SK-MEL-5 (cell line): ENCODE results near the gene PLCD3. TPM values are rescaled to one million over a fixed set of nuclear protein-coding genes. Genes with fewer than 3 reads are reported as not detected.
A peak's percentile ranks its signal among the peaks of the same experiment; 100 is the strongest.

Source experiments
- DNase-seq: peaks from one replicate; pipeline ENCODE4 v3.0.0-alpha.2; 2016; ENCODE audit warnings: low read depth, low spot score
- in situ Hi-C: cut with HindIII; loops from 2 replicates; pipeline ENCODE4 v1.10.0; 2016; ENCODE audit warnings: low sequenced_read_pairs, high pct_unique_total_duplicates, low pct_unique_long_range_greater_than_20kb
- small RNA-seq, 2 experiments: library from RNA; depleted of rRNA; stranded (forward); fragments of <200 nt; gene quantifications; one replicate each; pipeline ENCODE3, GENCODE V24; 2014
- total RNA-seq: library from RNA; depleted of rRNA; stranded (reverse); fragments of >200 nt; shearing (Covaris generic); gene quantifications from 2 replicates; pipeline ENCODE4 v1.2.3, GENCODE V29; 2014; rRNA removed

PLCD3 gene
- total RNA-seq, 1 experiment from 2014 or later = 4.0 TPM

- DNase-seq = no peak
- in situ Hi-C loops = no loop called here
Measured at GRCh38 chr17:45061606-45062205, 70.6 kb downstream of the PLCD3 start.

- peak; percentile 100 for DNase-seq
- in situ Hi-C loops = no loop called here
Measured at GRCh38 chr17:45060797-45061605, 71.3 kb downstream of the PLCD3 start, which contains the start of gene NMT1. NMT1 (plus strand) TSS chr17:45061317; CDS start chr17:45061330, 13 bp downstream.

GRCh38 chr17:45060382-45060796 is 71.9 kb downstream of the PLCD3 start:
- in situ Hi-C loops = no loop called here

More at GRCh38 chr17:45060382-45060796, 71.9 kb downstream of the PLCD3 start:
- DNase-seq = no peak

Small RNAs within 50 kb of the gene (small RNA-seq; reads per million reads assigned to genes)
- 0 to 0.10 reads per million in 2 experiments for gene MIR6784
- 0 reads per million in 2 experiments for gene RF00019

Other genes starting within 250 kb of the PLCD3 start
- 117 and 118 TPM in 2 replicates for gene EFTUD2, start 233.1 kb downstream of the PLCD3 start, total RNA-seq
- gene GFAP, start 217.0 kb downstream of the PLCD3 start, total RNA-seq = not detected in 2 replicates
- 2.0 and 2.5 TPM in 2 replicates for gene KIF18B, start 184.7 kb downstream of the PLCD3 start, total RNA-seq
- 3.8 and 5.0 TPM in 2 replicates for gene C1QL1, start 164.2 kb downstream of the PLCD3 start, total RNA-seq
- 32.1 and 41.4 TPM in 2 replicates for gene DCAKD, start 80.9 kb downstream of the PLCD3 start, total RNA-seq
- gene NMT1, start 71.2 kb downstream of the PLCD3 start, total RNA-seq = 71.5 and 78.0 TPM in 2 replicates
- gene ACBD4, start 3.2 kb upstream of the PLCD3 start, total RNA-seq = 1.7 and 3.3 TPM in 2 replicates
- 10.6 and 14.4 TPM in 2 replicates for gene HEXIM1, start 16.0 kb upstream of the PLCD3 start, total RNA-seq
- 14.0 and 14.2 TPM in 2 replicates for gene HEXIM2, start 29.4 kb upstream of the PLCD3 start, total RNA-seq
- gene FMNL1, start 89.4 kb upstream of the PLCD3 start, total RNA-seq = 0.21 and 0.63 TPM in 2 replicates
- gene SPATA32, start 129.6 kb upstream of the PLCD3 start, total RNA-seq = not detected in 2 replicates
- 1.3 TPM in 2 replicates for gene MAP3K14, start 184.5 kb upstream of the PLCD3 start, total RNA-seq